Measurements from ENCODE around the gene TKTL1. TPM values are rescaled to one million over a fixed set of nuclear protein-coding genes. Genes with fewer than 3 reads are reported as not detected.

Gene TKTL1
- total and polyA plus RNA-seq, 2 of the 8 experiments (the other 6 are each of a cell fraction or from before 2014, with no cell fraction given), result 0.05 TPM; not detected in 1

DNA sequence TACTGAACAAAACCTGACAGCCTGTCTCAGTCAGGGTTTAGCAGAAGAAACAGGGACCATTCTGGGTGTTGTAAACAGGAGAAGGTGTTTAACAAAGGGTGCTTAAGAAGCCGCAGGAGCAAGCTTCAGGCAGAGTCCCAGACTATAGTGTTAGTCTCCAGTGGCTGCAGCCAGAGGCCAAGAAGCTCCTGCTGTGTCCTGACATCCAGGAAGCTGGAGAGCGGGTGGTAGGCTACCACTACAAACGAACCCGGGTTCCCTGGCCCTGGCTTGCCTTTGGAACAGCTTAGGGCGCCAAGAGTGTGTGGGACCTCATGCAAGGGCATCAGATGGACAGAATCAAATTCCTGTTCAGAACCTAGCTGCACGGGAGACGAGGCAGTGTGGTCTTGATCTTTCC, 27.9 kb downstream of the TKTL1 start:
- FAIRE-seq, result no peak
- no peak overlapping the region for H3K4ac ChIP-seq (replicated peaks; ENCODE audit: insufficient read length, low read depth, low read length)

More for the DNA sequence above, 27.9 kb downstream of the TKTL1 start:
- H3K4me3 ChIP-seq (ENCODE audit: extremely low read depth in 1 of 4, insufficient read depth in 2 of 4, low read depth in 3 of 4, low read length in 4 of 4), result no peak overlapping the region
- no peak overlapping the region for H2BK120ac ChIP-seq (replicated peaks; ENCODE audit: low read depth, low read length)
- H4K20me1 ChIP-seq (replicated peaks in 1 of 2; ENCODE audit: control insufficient read depth in 1 of 2, insufficient read depth in 2 of 2, low read length in 2 of 2), result no peaks in the 10 kb centered on the region
- no peaks in the 10 kb centered on the region for H3K9me3 ChIP-seq (ENCODE audit: insufficient read depth in 2 of 2, low read depth in 1 of 2, low read length in 1 of 2)
- no peaks in the 10 kb centered on the region for H3K23me2 ChIP-seq (ENCODE audit: low read depth, low read length)
- no peak overlapping the region for H3K23ac ChIP-seq (ENCODE audit: insufficient read length)
- H3K27ac ChIP-seq (ENCODE audit: low read depth, low read length), result no peak overlapping the region; the same call in 1 of the 2 replicates
- H3K79me1 ChIP-seq (ENCODE audit: low read depth, low read length), result no peaks in the 10 kb centered on the region
- H3K4me1 ChIP-seq (replicated peaks in 1 of 4; ENCODE audit: control insufficient read depth in 3 of 4, insufficient read depth in 4 of 4, low read length in 3 of 4), result no peaks in the 10 kb centered on the region
- H4K8ac ChIP-seq (ENCODE audit: extremely low read depth, insufficient read depth, low read length), result no peak overlapping the region
- H3K18ac ChIP-seq (ENCODE audit: extremely low read depth, low read length), result no peak overlapping the region
- no peak overlapping the region for H2BK15ac ChIP-seq (ENCODE audit: low read length)
- WGBS, 2 experiments (ENCODE audit: extremely low coverage in 1 of 2, insufficient coverage in 1 of 2, insufficient read length in 1 of 2, insufficient replicate concordance in 2 of 2, low coverage in 1 of 2, low lambda C conversion rate in 2 of 2, missing lambda C conversion rate in 1 of 2), result 70% methylated on average over 7 of the region's 7 CpGs; no CpG with 5 or more reads in 1 of the 2 experiments
- no peak overlapping the region for H3K4me2 ChIP-seq (ENCODE audit: insufficient read depth in 1 of 2, low read depth in 2 of 2, low read length in 2 of 2)
- H2BK5ac ChIP-seq (ENCODE audit: low read depth, low read length), result no peak overlapping the region
- no peak overlapping the region for H2AK5ac ChIP-seq (ENCODE audit: low read depth, low read length)
- H3K27me3 ChIP-seq (replicated peaks in 1 of 4; ENCODE audit: control insufficient read depth in 3 of 4, extremely low read depth in 1 of 4, insufficient read depth in 3 of 4, low read length in 3 of 4), result no peaks in the 10 kb centered on the region
- POLR2A ChIA-PET (ENCODE audit: partially characterized antibody), result interaction anchor here (0.5 kb wide), 1 partner anchor 78 kb away, joined by 3 read pairs; no protein-coding TSS in a partner anchor
- H4K5ac ChIP-seq (ENCODE audit: insufficient read length, low read depth, low read length), result no peak overlapping the region
- H3K14ac ChIP-seq (ENCODE audit: insufficient read length), result no peak overlapping the region
- H2BK20ac ChIP-seq (ENCODE audit: low read length), result no peak overlapping the region
- H2AFZ ChIP-seq (ENCODE audit: low read length), result no peak overlapping the region
- no peaks in the 10 kb centered on the region for H3K36me3 ChIP-seq (ENCODE audit: control insufficient read depth in 2 of 4, insufficient read depth in 4 of 4, low read length in 3 of 4)
- no peak for DNase-seq (ENCODE audit: low read depth in 1 of 2, low spot score in 2 of 2)
- H3K56ac ChIP-seq (replicated peaks; ENCODE audit: insufficient read length, low read depth, low read length), result no peak overlapping the region
- TF ChIP-seq ZNF274 (IDR thresholded peaks at IDR 0.05; ENCODE audit: borderline replicate concordance, extremely low read depth, low read length) (no peak), CBX5 (IDR thresholded peaks at IDR 0.05; ENCODE audit: low read depth, low read length) (no peak), RXRA (IDR thresholded peaks at IDR 0.05; ENCODE audit: insufficient read depth, low read depth, low read length) (no peak), SUZ12 (IDR thresholded peaks at IDR 0.05; ENCODE audit: low read length) (no peak), RAD21 (IDR thresholded peaks at IDR 0.05 in 1 of 2, conservative IDR thresholded peaks at IDR 0.05 in 1 of 2; ENCODE audit: low read depth in 2 of 2, low read length in 2 of 2) (no peak), TAF1 (IDR thresholded peaks at IDR 0.05; ENCODE audit: low read depth, low read length) (no peak), POLR2A (IDR thresholded peaks at IDR 0.05; ENCODE audit: control extremely low read depth in 1 of 2, low read depth in 2 of 2, low read length in 2 of 2) (no peak), CHD2 (IDR thresholded peaks at IDR 0.05; ENCODE audit: low read length) (no peak)
- H2BK12ac ChIP-seq (ENCODE audit: low read depth, low read length), result no peak overlapping the region
- H3K79me2 ChIP-seq (ENCODE audit: control insufficient read depth in 1 of 2, insufficient read depth in 2 of 2, low read length in 2 of 2), result no peaks in the 10 kb centered on the region
- CTCF ChIA-PET (ENCODE audit: partially characterized antibody), result interaction anchor here (0.6 kb wide), 1 partner anchor 25 kb away, joined by 3 read pairs; no protein-coding TSS in a partner anchor
- H4K91ac ChIP-seq (replicated peaks; ENCODE audit: insufficient read length, low read length), result no peak overlapping the region
- no peak overlapping the region for H3K9ac ChIP-seq (replicated peaks in 1 of 4; ENCODE audit: extremely low read depth in 1 of 4, low read depth in 3 of 4, low read length in 3 of 4)
